Effector CD4-positive, alpha-beta T cell (primary cell): ENCODE results near the gene COX19.

Experiments
- DNase-seq: peaks from one replicate; pipeline ENCODE4 v3.0.0-alpha.2; 2020

COX19 gene

DNA sequence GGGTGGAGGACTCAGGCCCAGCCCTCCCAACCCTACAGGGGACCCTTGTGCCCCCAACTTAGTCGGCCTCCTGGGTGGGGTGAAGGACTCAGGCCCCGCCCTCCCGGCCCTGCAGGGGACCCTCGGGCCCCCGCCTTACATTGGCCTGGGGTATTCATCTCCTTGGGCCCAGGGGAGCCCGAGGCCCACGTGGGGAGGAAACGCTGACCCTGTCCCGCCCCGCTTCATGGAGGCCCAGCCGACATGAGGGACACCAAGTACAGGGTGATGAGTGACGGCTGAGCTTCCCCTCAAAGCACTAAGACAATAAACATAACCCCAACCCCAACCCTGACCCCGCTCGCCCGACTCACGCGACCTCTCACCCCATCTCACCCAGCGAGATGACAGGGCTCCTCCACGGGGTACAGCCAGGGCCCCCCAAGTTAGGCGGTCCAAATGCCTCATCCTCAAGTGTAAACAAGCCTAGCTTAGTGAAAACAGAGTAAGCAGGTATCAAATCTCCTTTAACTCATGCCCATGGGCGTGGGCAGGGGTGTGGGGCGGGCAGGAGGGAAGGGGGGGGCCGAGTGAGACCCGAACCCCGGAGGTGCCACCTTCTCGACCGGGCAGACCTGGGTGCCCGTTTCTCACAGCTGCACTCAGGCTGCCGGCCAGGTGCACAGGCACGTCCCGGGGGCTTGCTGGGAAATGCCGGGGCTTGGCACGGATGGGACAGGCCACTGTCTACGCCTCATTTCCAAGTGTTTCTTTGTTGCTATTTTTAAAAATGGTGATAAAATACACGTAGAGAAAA is 15.8 kb upstream of the COX19 start:
- DNase-seq, result no peak

DNA sequence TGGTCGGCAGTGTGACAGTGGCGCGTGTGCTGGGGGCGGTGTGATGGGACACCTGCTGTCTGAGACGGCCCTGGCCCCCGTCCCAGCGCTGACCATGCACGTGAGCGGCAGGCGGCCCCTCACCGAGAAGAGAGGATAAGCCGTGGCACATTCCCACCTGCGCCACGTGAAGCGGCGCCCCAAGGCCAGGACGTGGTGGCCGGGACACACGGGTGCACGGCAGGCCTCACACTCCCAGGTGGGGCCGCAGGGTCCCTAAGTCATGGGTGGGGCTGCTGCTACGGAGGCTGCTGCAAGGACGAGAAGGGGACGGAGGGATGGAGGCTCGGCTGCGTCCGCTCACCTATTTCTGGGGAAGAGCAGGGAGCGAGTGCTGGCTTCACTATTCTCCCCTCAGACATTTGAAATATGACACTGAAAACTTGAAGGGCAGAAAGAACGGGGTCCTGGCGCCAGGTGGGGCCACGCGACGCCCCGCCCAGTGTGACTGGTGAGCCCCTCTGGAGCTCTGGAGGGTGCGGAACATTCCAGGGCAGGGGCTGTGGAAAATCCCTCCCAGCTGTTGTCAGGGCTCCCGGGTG is 15.1 kb upstream of the COX19 start:
- DNase-seq, result no peak

DNA sequence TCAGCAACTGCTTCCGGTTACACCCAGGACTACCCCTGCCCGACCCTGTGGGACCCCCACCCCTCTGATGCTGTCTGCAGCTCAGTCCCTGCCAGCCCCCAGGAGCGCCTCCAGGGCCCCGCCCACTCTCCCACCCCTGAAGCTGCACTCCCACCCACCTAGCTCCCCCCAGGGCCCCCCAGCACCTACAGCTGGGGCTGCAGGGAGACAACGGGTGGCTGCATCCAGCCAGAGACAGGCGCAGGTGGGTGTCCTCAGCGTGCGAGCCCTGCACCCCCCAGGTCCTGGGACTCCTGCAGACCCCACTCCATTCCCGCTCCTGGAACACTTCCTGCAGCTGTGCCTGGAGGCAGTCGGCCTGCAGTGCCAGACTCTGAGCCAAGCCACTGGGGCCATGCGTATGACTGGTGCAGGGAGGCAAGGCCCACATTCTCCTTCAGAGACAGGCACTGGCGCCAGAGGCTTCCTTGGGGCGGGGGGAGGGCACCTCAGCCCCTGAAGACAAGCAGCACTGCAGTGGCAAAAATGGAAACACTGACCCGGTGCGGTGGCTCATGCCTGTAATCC is 13.7 kb upstream of the COX19 start:
- no peak for DNase-seq

DNA sequence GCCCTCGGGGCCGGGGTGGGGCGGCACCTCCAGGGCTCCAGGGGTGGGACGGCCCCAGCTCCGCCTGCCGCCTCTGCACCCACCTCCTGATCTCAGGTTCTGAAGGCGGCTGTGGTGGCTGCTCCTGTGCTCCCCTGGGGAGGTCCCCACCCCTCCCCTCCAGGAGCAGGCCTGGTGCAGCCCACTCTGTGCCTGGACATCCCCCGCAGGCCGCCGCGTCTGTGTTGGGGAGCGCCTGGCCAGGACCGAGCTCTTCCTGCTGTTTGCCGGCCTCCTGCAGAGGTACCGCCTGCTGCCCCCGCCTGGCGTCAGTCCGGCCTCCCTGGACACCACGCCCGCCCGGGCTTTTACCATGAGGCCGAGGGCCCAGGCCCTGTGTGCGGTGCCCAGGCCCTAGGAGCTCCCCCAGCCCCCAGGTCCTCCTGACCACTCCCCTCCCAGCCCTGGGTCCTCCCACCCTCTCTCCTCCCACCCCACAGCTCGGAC is 13.1 kb upstream of the COX19 start:
- no peak for DNase-seq

DNA sequence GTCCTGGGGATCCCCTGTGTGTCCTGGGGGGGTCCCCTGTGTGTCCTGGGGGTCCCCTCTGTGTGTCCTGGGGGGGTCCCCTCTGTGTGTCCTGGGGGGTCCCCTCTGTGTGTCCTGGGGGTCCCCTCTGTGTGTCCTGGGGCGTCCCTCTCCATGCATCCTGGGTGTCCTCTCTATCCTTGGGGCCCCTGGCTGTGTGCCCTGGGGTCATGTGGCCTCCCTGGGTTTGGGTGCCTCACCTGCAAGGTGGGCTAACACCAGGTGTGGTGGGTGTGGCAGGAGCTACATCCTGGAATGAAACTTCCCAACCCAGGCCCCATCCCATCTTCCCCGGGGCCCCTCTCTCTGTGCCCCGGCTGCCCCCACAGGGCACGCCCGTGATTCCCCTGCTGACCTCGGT is 12.6 kb upstream of the COX19 start:
- DNase-seq, result no peak

DNA sequence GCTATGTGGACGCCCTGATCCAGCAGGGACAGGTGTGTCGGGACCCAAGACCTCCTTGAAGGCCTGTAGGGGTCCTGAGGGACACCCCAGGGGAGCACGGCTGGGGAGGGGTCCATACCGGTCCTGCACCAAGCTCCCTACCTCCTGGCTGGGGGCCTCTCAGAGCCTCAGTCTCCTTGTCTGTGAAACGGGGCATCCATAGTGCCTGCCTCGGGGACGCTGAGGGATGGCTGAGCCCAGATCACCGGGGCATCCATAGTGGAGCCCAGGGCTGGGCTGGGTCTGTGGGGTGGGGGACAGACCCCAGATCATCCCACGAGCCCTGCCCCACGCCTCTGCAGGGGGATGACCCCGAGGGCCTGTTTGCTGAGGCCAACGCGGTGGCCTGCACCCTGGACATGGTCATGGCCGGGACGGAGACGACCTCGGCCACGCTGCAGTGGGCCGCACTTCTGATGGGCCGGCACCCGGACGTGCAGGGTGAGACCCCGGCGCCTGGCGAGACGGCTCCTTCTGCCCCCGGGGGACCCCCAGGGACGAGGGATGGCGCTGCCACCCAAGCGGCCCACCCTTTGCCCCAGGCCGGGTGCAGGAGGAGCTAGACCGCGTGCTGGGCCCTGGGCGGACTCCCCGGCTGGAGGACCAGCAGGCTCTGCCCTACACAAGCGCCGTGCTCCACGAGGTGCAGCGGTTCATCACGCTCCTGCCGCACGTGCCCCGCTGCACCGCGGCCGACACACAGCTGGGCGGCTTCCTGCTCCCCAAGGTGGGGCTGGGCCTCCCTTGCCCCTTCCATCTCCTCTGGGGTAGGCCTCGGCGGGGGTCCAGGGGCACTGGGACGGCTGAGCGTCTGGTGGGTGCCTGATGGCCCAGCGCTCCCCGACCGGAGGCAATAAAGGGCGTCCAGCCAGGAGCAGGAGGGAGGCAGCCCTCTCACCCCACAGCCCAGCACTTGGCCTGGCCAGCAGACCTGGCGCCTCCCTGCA is 11.7 kb upstream of the COX19 start:
- no peak for DNase-seq

DNA sequence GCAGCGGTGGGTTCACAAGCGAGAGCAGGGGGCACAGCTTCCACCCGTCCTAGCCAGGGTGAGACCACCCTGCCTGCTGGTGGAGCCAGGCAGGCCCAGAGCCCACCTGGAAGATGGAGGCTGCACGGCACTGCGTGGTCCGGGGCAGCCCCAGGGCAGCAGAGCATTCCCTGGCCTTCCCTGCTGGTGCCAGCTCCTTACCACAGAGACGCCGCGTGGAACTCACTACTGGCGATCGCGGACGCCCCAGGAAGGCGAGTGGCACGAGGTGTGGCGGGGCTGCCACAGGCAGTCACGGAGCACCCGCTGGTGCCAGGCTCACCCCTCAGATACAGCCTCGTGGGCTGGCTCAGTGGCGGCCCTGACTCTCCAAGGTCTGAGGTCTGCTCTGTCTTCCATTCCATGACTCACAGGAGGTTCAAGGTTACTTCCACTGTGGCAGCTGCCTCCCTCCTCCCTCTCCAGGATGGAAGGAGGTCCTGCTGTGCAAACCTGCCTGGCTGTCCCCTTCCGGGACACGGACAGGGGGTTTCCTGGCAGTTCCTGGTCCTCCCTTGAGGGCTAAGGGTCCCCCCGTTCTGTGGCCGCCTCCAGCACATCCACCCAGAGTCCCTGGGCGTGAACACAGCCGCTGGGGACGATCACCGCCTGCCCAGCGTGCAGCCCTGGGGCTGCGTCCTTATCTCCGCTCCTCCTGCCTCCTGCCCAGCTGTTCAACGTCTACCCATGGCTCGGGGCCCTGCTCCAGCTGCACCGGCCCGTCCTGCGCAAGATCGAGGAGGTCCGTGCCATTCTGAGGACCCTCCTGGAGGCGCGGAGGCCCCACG is 10.8 kb upstream of the COX19 start:
- DNase-seq, result no peak

DNA sequence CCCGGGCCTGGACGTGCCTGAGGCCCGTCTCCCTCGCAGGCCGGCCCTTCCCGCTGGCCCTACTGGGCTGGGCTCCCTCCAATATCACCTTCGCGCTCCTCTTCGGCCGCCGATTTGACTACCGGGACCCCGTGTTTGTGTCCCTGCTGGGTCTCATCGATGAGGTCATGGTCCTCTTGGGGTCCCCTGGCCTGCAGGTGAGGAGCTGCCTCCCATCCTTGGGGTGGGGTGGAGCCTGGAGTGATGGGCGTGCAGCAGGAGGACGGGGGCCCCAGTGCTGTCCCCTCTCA is 9.7 kb upstream of the COX19 start:
- DNase-seq, result no peak

DNA sequence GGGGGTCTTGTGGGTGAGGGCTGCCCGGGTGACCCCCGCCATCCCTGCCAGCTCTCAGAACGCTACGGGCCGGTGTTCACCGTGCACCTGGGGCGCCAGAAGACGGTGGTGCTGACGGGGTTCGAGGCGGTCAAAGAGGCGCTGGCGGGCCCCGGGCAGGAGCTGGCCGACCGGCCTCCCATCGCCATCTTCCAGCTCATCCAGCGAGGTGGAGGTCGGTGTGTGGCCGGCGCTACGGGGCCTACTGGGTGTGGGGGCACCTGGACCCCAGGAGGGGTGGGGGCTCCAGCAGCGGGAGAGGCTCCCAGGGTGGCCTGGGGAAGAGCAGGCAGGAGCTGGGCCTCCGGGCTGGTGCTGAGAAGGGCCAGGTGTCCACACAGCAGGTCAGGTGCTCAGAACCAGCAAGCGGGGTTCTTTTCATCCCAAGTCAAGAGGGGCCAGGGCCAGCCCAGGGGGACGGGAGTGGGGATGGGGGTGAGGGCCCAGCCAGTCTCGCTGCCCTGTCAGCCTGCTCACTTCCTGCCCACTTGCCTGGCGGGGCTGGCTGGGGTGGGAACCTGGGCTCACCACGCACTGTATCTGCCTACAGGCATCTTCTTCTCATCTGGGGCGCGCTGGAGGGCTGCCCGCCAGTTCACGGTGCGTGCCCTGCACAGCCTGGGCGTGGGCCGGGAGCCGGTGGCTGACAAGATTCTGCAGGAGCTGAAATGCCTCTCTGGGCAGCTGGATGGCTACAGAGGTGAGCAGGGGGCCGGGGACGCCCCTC is 9.2 kb upstream of the COX19 start:
- no peak for DNase-seq

DNA sequence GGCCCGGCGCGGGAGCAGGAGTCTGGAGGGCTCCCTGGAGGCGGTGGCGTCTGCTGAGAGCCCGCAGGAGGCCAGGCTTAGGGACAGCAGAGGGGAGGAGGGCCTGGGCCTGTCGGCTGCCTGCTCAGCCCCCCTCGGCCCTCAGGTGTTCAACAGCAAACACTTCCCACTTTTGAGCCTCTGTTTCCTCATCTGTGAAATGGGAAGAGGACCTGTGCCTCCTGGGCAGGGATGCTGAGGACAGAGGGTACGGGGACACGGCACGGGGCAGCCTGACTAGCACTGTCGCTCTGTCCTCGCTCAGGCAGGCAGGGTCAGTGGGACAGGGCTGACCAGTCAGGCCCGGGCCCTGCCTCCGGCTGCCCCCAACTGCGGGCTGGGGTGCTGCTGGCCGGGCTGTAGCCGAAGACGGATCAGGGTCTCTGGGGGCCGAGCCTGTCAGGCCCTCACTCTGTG is 8.3 kb upstream of the COX19 start:
- no peak for DNase-seq

DNA sequence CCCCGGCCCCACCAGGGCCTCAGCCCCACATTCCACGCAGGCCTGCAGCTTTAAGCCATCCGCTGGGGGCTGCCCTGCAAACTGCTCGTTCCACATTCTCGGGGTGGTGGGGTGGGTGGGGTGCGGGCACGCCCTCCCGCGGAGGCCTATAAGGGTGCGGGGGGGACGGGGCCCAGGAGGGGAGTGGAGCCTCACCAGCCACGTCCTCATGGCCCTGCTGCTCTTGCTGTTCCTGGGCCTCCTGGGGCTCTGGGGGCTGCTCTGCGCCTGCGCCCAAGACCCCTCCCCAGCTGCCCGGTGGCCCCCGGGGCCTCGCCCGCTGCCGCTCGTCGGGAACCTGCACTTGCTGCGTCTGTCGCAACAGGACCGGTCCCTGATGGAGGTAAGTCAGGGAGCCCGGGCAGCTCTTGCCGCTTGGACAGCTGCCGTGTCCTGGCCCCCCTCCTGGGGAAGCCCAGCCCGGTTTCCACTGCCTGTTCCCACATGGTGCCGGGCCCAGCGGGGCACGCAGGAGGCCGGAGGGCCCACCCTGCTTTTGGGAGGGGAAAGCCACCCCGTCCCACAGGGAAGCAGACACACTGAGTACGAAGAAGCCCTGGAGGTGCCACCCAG is 7.8 kb upstream of the COX19 start, which contains the start of gene CYP2W1:
Gene CYP2W1 (plus strand): TSS at position 178 of the 612 bp plus-strand sequence. CDS start 31 bp downstream, at position 209.
- no peak for DNase-seq

DNA sequence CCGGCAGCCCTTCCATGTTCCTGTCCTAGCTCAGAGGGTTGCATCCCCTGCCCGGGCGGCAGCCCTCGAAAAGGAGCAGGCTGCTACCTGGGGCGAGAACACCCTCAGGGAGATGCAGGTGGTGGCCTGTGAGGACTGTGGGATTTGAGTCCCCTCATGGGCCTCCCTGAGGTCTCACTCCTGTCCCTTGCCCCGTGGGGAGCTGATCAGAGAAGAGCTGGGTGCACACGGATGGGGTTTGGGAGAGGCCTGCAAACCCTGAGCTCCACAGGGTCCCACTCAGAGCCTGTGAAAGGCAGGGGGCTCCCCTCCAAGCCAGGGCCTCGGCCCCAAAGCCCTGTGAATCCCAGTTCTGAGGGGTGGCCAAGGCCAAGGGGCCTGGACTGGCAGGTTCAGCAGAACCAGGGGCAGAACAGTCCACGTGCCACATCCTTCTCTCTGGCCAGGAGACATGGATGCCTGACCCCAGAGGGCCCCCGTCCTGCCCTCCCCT is 7.2 kb upstream of the COX19 start:
- no peak for DNase-seq

DNA sequence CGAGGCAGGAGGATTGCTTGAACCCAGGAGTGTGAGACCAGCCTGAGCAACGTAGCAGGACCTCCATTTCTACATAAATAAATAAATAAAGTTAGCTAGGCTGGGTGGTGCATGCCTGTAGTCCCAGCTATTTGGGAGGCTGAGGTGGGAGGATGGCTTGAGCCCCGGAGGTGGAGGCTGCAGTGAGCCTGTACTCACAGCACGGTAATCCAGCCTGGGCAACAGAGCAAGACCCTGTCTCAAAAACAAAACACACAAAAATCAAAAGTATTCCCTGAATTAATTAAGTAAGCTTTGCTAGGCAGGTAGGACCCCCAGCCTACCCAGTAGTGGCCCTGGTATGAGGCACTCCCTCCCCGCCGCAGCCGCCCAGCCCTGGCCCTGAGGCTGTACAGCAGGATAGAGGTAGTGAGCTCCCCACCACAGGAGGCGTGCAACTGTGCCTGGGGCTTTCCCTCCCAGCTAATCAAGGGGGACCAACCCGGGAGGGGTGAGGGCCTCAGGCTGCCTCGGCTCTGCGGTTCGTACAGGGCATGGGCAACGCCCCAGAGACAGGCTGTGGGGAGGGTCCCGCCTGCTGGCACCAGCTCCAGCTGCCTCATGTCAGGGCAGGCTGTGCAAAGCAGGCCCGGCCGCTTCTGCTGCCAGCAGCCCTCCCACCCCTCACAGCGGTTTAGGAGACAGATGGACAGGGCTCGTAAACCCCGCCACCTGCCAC is 6.6 kb upstream of the COX19 start:
- DNase-seq, result no peak

DNA sequence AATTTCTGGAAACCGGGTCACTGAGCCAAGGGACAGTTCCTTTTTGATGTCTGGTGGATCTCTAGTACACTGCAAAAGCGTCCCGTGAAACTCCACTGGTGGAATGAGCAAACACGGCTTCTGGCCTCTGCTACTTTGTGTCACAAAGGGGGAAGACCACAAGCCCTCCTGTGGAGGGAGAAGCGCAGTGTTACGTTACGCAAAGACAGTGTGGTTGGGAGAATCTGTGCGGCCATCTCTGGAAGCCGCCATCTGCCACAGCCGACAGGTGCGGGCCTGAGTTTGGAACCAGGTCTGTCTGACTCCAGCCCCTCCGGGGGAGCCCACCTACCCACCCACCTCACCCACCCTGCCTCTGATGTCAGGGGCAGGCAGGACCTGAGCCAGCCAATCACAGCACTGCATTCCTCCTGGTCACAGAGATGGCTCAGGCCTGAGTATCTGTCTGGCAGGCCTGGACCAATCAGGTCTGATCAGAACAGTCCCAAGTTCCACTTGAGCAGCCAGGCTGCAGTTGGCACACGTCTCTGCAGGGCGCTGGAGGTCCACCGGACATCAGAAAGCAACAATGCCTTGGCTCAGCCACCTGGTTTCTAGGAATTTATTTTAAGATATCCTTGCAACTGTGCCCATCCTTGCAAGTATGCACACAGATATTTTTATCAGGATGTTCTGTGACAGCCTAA is 4.7 kb upstream of the COX19 start:
- no peak for DNase-seq

DNA sequence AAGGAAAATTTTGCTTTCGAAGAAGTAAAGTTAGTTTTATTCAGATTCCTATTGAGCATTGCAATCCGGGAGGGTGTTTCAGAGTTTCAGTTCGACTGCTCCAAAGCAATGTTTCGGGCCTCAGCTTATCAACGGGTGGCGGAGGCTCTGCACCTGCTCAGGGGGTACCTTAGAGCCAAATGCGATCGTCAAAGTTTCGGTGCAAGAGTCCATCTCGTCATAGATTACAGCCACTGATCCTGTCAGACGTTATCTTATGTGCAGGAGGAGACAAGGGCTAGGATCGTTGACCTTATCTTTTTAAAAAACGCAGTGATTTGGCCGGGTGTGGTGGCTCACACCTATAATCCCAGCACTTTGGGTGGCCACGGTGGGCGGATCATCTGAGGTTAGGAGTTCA is 3.8 kb upstream of the COX19 start:
- no peak for DNase-seq

DNA sequence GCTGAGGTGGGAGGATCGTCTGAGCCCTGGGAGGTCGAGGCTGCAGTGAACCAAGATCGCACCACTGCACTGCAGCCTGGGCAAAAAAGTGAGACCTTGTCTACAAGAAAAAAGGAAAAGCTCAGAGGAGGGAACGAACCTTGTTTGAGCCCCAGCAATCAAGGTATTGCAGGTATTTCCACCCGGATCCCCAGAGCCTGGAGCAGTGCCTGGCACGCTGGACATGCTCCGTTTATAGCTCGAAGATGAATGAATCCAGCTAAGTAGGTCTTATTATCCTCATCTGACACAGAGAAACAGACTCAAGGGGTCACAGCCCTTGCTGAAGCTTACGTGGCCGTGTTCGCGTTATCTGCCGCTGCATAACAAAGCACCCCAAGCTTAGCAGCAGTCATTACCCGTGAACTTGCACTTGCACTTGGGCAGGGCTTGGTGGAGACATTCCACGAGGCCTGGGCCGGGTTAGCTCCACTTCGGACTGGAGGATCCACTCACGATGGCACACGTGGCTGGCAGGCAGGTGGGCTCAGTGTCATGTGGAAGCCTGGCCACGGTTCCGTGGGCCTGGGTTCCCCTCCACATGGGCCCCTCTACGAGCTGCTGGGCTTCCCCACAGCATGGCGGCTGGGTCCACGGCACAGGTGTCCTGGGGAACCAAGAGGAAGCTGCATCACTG is 3.2 kb upstream of the COX19 start:
- DNase-seq, result no peak

DNA sequence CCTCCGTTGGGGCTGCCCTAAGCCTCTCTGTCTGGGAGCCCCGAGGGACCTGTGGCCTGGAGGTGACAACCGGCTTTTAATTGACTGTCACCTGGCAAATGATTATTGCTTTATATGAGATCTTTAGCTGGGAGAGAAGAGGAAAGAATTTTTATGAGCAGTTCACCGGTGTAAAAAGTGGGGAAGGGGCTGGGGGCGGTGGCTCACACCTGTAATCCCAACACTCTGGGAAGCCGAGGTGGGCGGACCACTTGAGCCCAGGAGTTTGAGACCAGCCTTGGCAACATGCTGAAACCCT is 2.6 kb upstream of the COX19 start:
- no peak for DNase-seq

DNA sequence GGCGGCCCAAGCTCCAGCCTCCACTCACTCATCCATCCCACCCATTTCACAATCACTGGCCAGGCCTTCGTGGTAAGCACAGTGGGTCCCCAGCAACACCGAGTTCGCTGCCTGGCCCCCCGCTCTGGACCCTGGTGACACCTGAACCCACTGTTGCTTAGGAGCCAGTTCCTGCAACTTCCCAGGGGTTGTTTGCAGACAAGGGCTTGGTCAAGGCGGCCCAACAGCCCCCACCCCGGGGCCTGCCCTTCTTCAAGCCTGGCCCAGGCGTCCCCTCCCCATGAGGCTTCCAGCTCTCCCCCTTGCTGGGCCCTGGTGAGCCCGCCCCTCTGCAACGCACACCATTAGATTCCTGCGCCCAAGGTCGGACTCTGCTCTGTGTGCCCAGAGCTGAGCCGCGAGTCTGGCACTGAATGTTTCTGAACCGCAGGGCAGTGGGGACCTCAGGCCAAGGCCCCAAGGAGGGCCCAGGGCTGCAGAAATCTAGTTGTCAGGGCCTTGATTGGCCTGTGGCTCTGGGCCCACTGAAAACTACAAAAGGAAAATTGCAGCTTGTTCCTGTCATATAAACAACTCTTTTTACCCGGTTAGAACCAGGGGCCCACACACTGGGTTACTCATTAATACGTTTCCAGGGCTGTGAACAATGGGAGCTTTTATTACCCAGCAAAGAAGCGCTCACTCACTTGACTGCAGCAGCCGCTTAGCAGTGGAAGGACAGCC is 2.1 kb upstream of the COX19 start:
- no peak for DNase-seq
